Left colon (tissue), 2 donors: Measurements from ENCODE around the gene IWS1. TPM values are rescaled to one million over a fixed set of nuclear protein-coding genes. Genes with fewer than 3 reads are reported as not detected.
A peak's percentile ranks its signal among the peaks of the same experiment; 100 is the strongest.
"Not testable (repeated sequence)": the region's sequence is repeated elsewhere in the genome, so short reads cannot be mapped to it uniquely, and the experiment has no call there.

ENCODE experiments used
- ATAC-seq: fragments of 200-7000 bp; cut with Tn5 transposase; one replicate; pipeline ENCODE4 v1.9.1; 2020; ENCODE audit warnings: mild to moderate bottlenecking, moderate library complexity
- DNase-seq, 2 donors: peaks; one replicate each; pipeline ENCODE4 v3.0.0-alpha.2; 2020
- intact Hi-C, 2 donors: fragments of 100-400 bp; cut with DNase I in 1 of 2; cut with micrococcal nuclease in 1 of 2; formaldehyde crosslinking; loops; one replicate each; pipeline versions ENCODE4 v1.11.2 to v1.14.0; 2022; cut with DNase I, micrococcal nuclease
- total RNA-seq, 2 donors: library from RNA; stranded (reverse); fragmentation: NEBNext Ultra II Directional; extraction: Animal tissue kit (Norgen Biotek cat#: 25700); gene quantifications; one replicate each; pipeline ENCODE4 v1.2.1, GENCODE V29; 2021
- donor health status: DM: no; HTN: no; CAD: no.
- donor health status: DM: yes; HTN: yes; CAD: no.

Gene IWS1
- total RNA-seq, 2 donors from 2014 or later, result 32.9 to 39.5 TPM

DNA sequence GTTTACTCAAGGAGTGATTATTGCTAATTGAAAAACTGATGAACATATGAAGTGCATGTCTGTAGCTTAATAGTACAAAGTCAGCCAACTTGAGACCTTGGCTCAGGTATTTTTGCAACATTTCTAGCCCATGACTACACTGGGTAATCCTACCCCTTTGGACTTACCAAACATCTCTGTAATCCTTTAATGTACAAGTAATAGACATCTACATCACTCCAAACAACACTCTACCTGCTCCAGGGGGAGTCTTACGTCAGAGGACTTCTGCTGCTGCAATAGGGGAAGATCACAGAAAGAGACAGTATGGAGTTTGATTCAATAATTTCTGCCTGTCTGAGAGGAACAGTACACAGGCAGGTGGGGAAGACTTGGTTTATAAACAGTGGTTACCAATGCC is 54.0 kb downstream of the IWS1 start:
- DNase-seq (no peak), ATAC-seq (peak; percentile 3)
- intact Hi-C loops, result loop anchor here in 1 of 2 donors (10.0 kb wide), 1 partner anchor 147 kb away; no protein-coding TSS in a partner anchor

DNA sequence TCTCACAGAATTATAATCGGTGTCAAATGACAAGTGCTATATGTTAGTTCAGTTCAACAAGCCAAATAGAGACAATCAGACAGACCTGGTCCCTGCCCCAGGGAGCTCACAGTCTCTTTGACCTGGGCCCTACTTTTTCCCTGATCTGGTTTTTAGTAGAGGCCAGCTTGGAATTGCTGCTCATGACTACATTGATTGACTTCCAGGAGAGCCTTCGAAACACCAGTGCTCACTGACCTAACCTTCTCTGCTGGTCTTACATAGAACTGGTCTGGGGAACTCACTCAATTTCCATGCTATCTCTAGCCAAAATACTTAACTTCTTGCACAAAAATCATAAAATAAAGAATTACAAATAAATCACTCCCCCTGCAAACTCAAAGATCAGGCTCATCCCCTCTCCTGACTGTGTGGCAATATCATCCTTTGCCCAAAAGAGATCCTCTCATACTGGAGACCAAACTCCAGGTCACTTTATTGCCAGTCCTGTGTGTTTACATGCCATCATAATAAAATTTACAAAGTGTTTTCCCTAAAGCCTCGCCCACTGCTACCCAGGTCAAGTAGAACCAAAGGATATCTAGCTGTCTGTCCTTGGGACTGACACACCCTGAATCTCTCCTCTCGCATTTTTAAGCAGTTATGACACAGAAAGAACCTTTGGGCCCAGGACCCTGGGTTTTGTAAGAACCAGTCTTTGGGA is 54.9 kb downstream of the IWS1 start:
- ATAC-seq (peak; percentile 91), DNase-seq (peak; percentile 35 to 45)
- intact Hi-C loops, result loop anchor here in 1 of 2 donors (10.0 kb wide), 1 partner anchor 147 kb away; no protein-coding TSS in a partner anchor

- intact Hi-C loops, result loop anchor here in 1 of 2 donors (10.0 kb wide), 1 partner anchor 145 kb away; no protein-coding TSS in a partner anchor
- DNase-seq (no peak), ATAC-seq (no peak)
Measured at GRCh38 chr2:127469974-127470373, 56.3 kb downstream of the IWS1 start.

DNA sequence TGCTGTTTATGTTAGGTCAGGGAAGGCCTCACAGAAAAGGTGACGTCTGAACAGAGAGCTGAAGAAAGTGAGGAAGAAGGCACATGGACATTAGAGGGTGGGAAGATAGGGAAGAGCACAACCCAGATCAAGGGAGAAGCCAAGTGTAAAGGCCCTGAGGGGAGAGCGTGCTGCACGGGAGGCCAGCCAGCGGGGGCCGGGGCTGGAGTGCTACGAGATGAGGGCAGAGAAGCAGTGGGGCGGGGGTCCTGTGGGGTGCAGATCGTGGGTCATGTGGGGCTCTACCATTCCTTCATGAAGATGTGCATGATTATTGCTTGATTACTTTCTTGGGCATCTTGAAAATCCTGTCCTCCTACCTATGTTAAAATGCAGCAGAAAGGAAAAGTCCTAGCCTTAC is 57.2 kb downstream of the IWS1 start:
- intact Hi-C loops, result no loop called here
- ATAC-seq (no peak), DNase-seq (no peak)

DNA sequence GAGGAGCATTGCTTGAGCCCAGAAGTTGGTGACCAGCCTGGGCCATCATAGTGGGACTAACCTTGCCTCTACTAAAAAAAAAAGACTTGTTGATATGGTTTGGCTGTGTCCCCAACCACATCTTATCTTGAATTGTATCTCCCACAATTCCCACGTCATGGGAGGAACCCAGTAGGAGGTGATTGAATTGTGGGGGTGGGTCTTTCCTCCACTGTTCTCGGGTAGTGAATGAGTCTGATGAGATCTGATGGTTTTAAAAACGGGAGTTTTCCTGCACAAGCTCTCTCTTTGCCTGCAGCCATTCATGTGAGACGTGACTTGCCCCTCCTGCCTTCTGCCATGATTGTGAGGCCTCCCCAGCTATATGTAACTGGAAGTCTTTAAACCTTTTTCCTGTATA is 61.0 kb downstream of the IWS1 start:
- ATAC-seq, result no peak
- DNase-seq, result no peak
- intact Hi-C loops, result no loop called here

GRCh38 chr2:127464470-127465257 is 61.6 kb downstream of the IWS1 start:
- no peak for DNase-seq
- intact Hi-C loops, result no loop called here
- peak; percentile 69 for ATAC-seq

- intact Hi-C loops, result no loop called here
- DNase-seq (no peak), ATAC-seq (no peak)
Measured at GRCh38 chr2:127463155-127463991, 62.9 kb downstream of the IWS1 start.

DNA sequence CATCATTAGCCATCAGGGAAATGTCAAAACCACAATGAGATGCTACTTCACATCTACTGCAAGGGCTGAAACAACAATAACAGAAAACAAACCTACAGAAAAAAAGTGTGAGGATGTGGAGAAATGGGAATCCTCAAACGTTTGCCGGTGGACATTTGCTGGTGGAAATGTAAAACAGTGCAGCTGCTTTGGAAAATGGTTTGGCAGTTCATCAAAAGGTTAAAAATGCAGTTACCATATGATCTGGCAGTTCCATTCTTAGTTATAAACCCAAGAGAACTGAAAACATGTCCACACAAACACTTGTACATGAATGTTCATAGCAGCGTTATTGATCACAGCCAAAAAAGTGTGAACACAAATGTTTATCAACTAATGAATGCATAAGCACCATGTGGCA is 63.8 kb downstream of the IWS1 start:
- intact Hi-C loops, result no loop called here
- ATAC-seq (no peak), DNase-seq (no peak)

- ATAC-seq, result no peak
- intact Hi-C loops, result no loop called here
- no peak for DNase-seq
Measured at GRCh38 chr2:127456960-127457359, 69.3 kb downstream of the IWS1 start.

GRCh38 chr2:127455566-127456493 is 70.5 kb downstream of the IWS1 start:
- intact Hi-C loops, result no loop called here
- DNase-seq, result peak; percentile 38 to 57
- peak; percentile 77 for ATAC-seq

- peak; percentile 94 for ATAC-seq
- intact Hi-C loops, result no loop called here
- DNase-seq, result peak; percentile 85 to 90
Measured at GRCh38 chr2:127454595-127455565, 71.4 kb downstream of the IWS1 start.

- DNase-seq, result no peak
- no peak for ATAC-seq
Measured at GRCh38 chr2:127453392-127454171, 72.7 kb downstream of the IWS1 start.

GRCh38 chr2:127453013-127453391 is 73.3 kb downstream of the IWS1 start:
- no peak for ATAC-seq
- no peak for DNase-seq

More at GRCh38 chr2:127453392-127454171, 72.7 kb downstream of the IWS1 start:
- intact Hi-C loops, result no loop called here

GRCh38 chr2:127452423-127452822 is 73.9 kb downstream of the IWS1 start:
- DNase-seq, ATAC-seq, intact Hi-C loops: not testable (repeated sequence)

More at GRCh38 chr2:127453013-127453391, 73.3 kb downstream of the IWS1 start:
- intact Hi-C loops, result no loop called here

GRCh38 chr2:127451981-127452380 is 74.3 kb downstream of the IWS1 start:
- ATAC-seq (no peak), DNase-seq (no peak)
- intact Hi-C loops, result no loop called here

DNA sequence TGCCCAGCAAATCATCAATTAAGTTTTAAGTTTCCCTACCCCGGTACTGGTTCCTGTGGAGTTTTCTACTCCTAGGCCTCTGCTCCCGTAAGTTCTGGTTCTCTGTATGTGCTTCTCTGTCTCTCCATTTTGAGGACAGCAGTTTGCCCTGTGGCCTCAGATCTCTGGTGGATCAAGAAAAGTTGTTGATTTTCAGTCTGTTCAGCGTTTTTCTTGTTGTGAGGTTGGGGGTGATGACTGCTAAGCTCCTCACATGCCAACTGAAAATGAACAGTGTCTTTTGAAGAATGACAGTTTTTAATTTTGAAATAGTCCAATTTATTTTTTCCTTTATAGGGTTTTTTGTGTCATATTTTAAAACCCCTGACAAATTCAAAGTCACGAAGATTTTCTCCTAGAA is 76.4 kb downstream of the IWS1 start:
- ATAC-seq (no peak), DNase-seq (no peak)
- intact Hi-C loops, result no loop called here
